Neuronal stem cell (in vitro differentiated cells): ENCODE results near the gene SETD1A.

Source experiments
- DNase-seq: peaks from one replicate; pipeline ENCODE4 v3.0.0-alpha.2; 2013; ENCODE audit warnings: low spot score
- H2AFZ ChIP-seq: one replicate; pipeline ENCODE4 v1.6.1; 2013; ENCODE audit warnings: mild to moderate bottlenecking, low read length, inconsistent platforms
- H2AK5ac ChIP-seq: 2 replicates; pipeline ENCODE4 v1.6.1; 2013; ENCODE audit warnings: low read depth, mild to moderate bottlenecking, inconsistent platforms, low read length, moderate library complexity, mixed read lengths
- H2BK120ac ChIP-seq: 2 replicates; pipeline ENCODE4 v1.6.1; 2013; ENCODE audit warnings: low read depth, mild to moderate bottlenecking, inconsistent platforms, low read length, moderate library complexity, mixed read lengths
- H2BK12ac ChIP-seq: one replicate; pipeline ENCODE4 v1.6.1; 2013; ENCODE audit warnings: low read length, inconsistent platforms
- H2BK15ac ChIP-seq: 2 replicates; pipeline ENCODE4 v1.6.1; 2013; ENCODE audit warnings: mild to moderate bottlenecking, low read length, inconsistent platforms, mixed read lengths
- H2BK5ac ChIP-seq: one replicate; pipeline ENCODE4 v1.6.1; 2013; ENCODE audit warnings: inconsistent platforms, mild to moderate bottlenecking, low read length, moderate library complexity
- H3K14ac ChIP-seq: one replicate; pipeline ENCODE4 v1.6.1; 2013; ENCODE audit warnings: low read length, inconsistent platforms
- H3K18ac ChIP-seq: 2 replicates; pipeline ENCODE4 v1.6.1; 2013; ENCODE audit warnings: low read length, inconsistent platforms
- H3K23ac ChIP-seq: 2 replicates; pipeline ENCODE4 v1.6.1; 2013; ENCODE audit warnings: low read depth, mild to moderate bottlenecking, mixed read lengths, low read length, inconsistent platforms; ENCODE audit not compliant: poor library complexity
- H3K27ac ChIP-seq: replicated peaks from 3 replicates; pipeline ENCODE4 v1.5.1; 2013; ENCODE audit warnings: low read length, inconsistent platforms
- H3K27me3 ChIP-seq, 3 experiments: 2 replicates each; pipeline ENCODE4 v1.6.1; 2013; ENCODE audit warnings: low read length in 3 of 3, mild to moderate bottlenecking in 2 of 3, inconsistent platforms in 1 of 3, low read depth in 1 of 3, mixed read lengths in 1 of 3, moderate library complexity in 1 of 3; ENCODE audit not compliant: control insufficient read depth in 3 of 3, insufficient read depth in 3 of 3
- H3K36me3 ChIP-seq, 2 donors: replicated peaks in 1 of 2; 2 replicates each; pipeline ENCODE4 v1.6.1; 2013; ENCODE audit warnings: low read length in 2 of 2; ENCODE audit not compliant: control insufficient read depth in 2 of 2, insufficient read depth in 2 of 2
- H3K4ac ChIP-seq: 2 replicates; pipeline ENCODE4 v1.6.1; 2013; ENCODE audit warnings: inconsistent platforms, mild to moderate bottlenecking, low read length, moderate library complexity
- H3K4me1 ChIP-seq, 2 donors: 1 replicate in 1 of 2; 2 replicates in 1 of 2; pipeline ENCODE4 v1.6.1; 2013; ENCODE audit warnings: low read length in 2 of 2, low read depth in 1 of 2; ENCODE audit not compliant: control insufficient read depth in 2 of 2, insufficient read depth in 1 of 2
- H3K4me2 ChIP-seq: one replicate; pipeline ENCODE4 v1.6.1; 2013; ENCODE audit warnings: mild to moderate bottlenecking, low read length, inconsistent platforms; ENCODE audit not compliant: insufficient read depth, poor library complexity, severe bottlenecking
- H3K4me3 ChIP-seq, 2 donors: 2 replicates each; pipeline ENCODE4 v1.5.1; 2013; ENCODE audit warnings: low read length in 2 of 2, mild to moderate bottlenecking in 2 of 2, inconsistent platforms in 1 of 2, moderate library complexity in 1 of 2
- H3K79me1 ChIP-seq: one replicate; pipeline ENCODE4 v1.6.1; 2013; ENCODE audit warnings: low read depth, mild to moderate bottlenecking, inconsistent platforms, low read length, moderate library complexity
- H3K9ac ChIP-seq: one replicate; pipeline ENCODE4 v1.6.1; 2013; ENCODE audit warnings: mild to moderate bottlenecking, low read depth, low read length, inconsistent platforms; ENCODE audit not compliant: poor library complexity
- H3K9me3 ChIP-seq, 2 donors: replicated peaks in 1 of 2; 2 replicates each; pipeline versions ENCODE3 to v1.6.1; 2013; ENCODE audit warnings: low read length in 2 of 2, mild to moderate bottlenecking in 2 of 2, inconsistent platforms in 1 of 2, low read depth in 1 of 2, mixed read lengths in 1 of 2, moderate library complexity in 1 of 2; ENCODE audit not compliant: control insufficient read depth in 2 of 2, insufficient read depth in 1 of 2
- H4K8ac ChIP-seq: one replicate; pipeline ENCODE4 v1.6.1; 2013; ENCODE audit warnings: low read depth, mild to moderate bottlenecking, inconsistent platforms, low read length, moderate library complexity
- H4K91ac ChIP-seq: one replicate; pipeline ENCODE4 v1.6.1; 2013; ENCODE audit warnings: low read length, low read depth, mild to moderate bottlenecking, inconsistent platforms; ENCODE audit not compliant: poor library complexity
- WGBS, 2 donors: extraction: QIAGEN DNeasy Blood & Tissue Kit; methylation state at CpG; one replicate each; pipeline ENCODE4 v1.1.7; 2013; ENCODE audit warnings: missing lambda C conversion rate in 2 of 2, mixed read lengths in 1 of 2; ENCODE audit not compliant: insufficient read length in 2 of 2, insufficient replicate concordance in 1 of 2; ENCODE audit errors: extremely low coverage in 2 of 2; 5-methylcytosine and 5-hydroxymethylcytosine counted together

SETD1A gene

DNA sequence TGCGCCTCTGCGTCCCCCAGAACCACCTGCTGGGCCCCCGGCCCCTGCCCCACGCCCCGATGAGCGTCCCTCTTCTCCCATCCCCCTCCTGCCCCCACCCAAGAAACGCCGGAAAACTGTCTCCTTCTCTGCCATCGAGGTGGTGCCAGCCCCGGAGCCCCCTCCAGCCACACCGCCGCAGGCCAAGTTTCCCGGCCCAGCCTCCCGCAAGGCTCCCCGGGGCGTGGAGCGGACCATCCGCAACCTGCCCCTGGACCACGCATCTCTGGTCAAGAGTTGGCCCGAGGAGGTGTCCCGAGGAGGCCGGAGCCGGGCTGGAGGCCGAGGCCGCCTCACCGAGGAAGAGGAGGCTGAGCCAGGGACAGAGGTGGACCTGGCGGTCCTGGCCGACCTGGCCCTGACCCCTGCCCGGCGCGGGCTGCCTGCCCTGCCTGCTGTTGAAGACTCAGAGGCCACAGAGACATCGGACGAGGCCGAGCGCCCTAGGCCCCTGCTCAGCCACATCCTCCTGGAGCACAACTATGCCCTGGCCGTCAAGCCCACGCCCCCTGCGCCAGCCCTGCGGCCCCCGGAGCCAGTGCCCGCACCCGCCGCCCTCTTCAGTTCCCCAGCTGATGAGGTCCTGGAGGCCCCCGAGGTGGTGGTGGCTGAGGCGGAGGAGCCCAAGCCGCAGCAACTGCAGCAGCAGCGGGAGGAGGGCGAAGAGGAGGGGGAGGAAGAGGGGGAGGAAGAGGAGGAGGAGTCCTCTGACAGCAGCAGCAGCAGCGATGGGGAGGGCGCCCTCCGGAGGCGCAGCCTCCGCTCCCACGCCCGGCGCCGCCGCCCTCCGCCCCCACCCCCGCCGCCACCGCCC lies 21.8 kb downstream of the SETD1A start:
- no peaks in the 10 kb centered on the region for H3K9me3 ChIP-seq
- no peak overlapping the region for H3K9ac ChIP-seq
- H3K23ac ChIP-seq = no peak overlapping the region
- WGBS, 2 donors = no CpG with 5 or more reads among the region's 62 CpGs
- H3K14ac ChIP-seq = peak overlapping the region; percentile 38
- no peak overlapping the region for H3K4me3 ChIP-seq
- no peak overlapping the region for H3K4ac ChIP-seq
- no peak overlapping the region for H4K91ac ChIP-seq
- H3K27ac ChIP-seq = no peak overlapping the region
- no peak overlapping the region for H2BK12ac ChIP-seq
- no peak overlapping the region for H3K4me2 ChIP-seq
- no peak overlapping the region for H2AFZ ChIP-seq
- peaks cover 5% of the 10 kb centered on the region for H3K79me1 ChIP-seq
- H3K27me3 ChIP-seq = no peaks in the 10 kb centered on the region
- no peaks in the 10 kb centered on the region for H3K4me1 ChIP-seq
- H4K8ac ChIP-seq = no peak overlapping the region
- H2BK120ac ChIP-seq = no peak overlapping the region
- no peak for DNase-seq
- H3K36me3 ChIP-seq = peaks cover 60 to 91% of the 10 kb centered on the region in 2 donors
- H2AK5ac ChIP-seq = no peak overlapping the region
- no peak overlapping the region for H2BK15ac ChIP-seq
- H2BK5ac ChIP-seq = no peak overlapping the region
- no peak overlapping the region for H3K18ac ChIP-seq

DNA sequence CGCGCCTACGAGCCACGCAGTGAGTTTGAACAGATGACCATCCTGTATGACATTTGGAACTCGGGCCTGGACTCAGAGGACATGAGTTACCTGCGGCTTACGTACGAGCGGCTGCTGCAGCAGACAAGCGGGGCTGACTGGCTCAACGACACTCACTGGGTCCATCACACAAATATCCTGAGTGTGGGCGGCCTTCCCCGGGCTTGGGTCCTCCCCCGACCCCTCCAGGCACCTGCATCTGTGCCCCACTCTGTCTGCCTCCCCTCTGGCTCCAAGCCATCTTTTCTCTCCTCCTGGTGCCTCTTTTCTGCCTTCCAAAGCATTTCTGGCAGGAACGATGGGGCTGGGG lies 22.4 kb downstream of the SETD1A start:
- Histone ChIP-seq H3K14ac (no peak overlapping the region), H3K4me1 (peaks cover 0 to under 1% of the 10 kb centered on the region in 2 donors), H3K36me3 (peaks cover 59 to 91% of the 10 kb centered on the region in 2 donors), H4K8ac (no peak overlapping the region), H2BK12ac (no peak overlapping the region), H3K4ac (no peak overlapping the region), H3K23ac (no peak overlapping the region), H3K79me1 (peaks cover 5% of the 10 kb centered on the region), H3K9me3 (no peaks in the 10 kb centered on the region), H2BK120ac (no peak overlapping the region), H2AFZ (no peak overlapping the region), H3K9ac (no peak overlapping the region), H2BK5ac (no peak overlapping the region), H3K4me2 (no peak overlapping the region), H4K91ac (no peak overlapping the region), H2AK5ac (no peak overlapping the region), H2BK15ac (no peak overlapping the region), H3K27me3 (no peaks in the 10 kb centered on the region), H3K4me3 (no peak overlapping the region), H3K27ac (no peak overlapping the region), H3K18ac (no peak overlapping the region)
- WGBS, 2 donors = no CpG with 5 or more reads among the region's 15 CpGs
- DNase-seq = no peak

DNA sequence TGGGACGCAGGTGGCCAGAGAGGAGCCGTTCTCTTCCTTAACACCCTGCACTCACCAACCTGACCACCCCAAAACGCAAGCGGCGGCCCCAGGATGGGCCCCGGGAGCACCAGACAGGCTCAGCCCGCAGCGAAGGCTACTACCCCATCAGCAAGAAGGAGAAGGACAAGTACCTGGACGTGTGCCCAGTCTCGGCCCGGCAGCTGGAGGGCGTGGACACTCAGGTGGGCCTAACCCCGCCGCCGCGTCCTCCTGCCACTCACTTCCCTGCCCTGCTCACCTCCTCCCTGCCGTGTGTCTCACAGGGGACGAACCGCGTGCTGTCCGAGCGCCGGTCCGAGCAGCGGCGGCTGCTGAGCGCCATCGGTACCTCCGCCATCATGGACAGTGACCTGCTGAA lies 22.9 kb downstream of the SETD1A start:
- Histone ChIP-seq H3K36me3 (peaks cover 59 to 86% of the 10 kb centered on the region in 2 donors), H2BK12ac (peak overlapping the region; percentile 10)
- no CpG with 5 or more reads among the region's 29 CpGs for WGBS, 2 donors

DNA sequence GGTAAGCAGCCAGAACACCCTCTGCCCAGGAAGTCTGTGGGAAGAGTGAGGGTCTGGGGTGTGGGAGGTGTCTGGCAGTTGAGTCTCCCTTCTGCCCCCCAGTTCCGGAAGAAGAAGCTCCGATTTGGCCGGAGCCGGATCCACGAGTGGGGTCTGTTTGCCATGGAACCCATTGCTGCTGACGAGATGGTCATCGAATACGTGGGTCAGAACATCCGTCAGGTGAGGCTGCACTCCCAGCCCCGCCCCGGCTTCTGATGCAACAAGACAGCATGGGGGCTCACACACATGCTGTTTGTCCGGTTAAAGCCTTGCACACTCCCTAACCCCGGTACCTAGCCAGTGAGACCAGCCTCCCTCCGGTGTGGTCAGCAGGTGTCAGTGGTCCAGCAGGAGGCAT lies 23.4 kb downstream of the SETD1A start:
- no peak overlapping the region for H2BK5ac ChIP-seq
- no peak for DNase-seq
- no peak overlapping the region for H3K27ac ChIP-seq
- H2BK12ac ChIP-seq = no peak overlapping the region
- H3K27me3 ChIP-seq = no peaks in the 10 kb centered on the region
- no peak overlapping the region for H3K4ac ChIP-seq
- no peak overlapping the region for H4K8ac ChIP-seq
- H2BK15ac ChIP-seq = no peak overlapping the region
- peaks cover 5% of the 10 kb centered on the region for H3K79me1 ChIP-seq
- peaks cover 4 to 5% of the 10 kb centered on the region in 2 donors for H3K4me1 ChIP-seq
- no peak overlapping the region for H3K18ac ChIP-seq
- peaks cover 56 to 81% of the 10 kb centered on the region in 2 donors for H3K36me3 ChIP-seq
- no peak overlapping the region for H3K14ac ChIP-seq
- H2AFZ ChIP-seq = no peak overlapping the region
- no peak overlapping the region for H3K9ac ChIP-seq
- no peak overlapping the region for H3K4me3 ChIP-seq
- no peak overlapping the region for H4K91ac ChIP-seq
- H3K23ac ChIP-seq = no peak overlapping the region
- H2BK120ac ChIP-seq = no peak overlapping the region
- H3K4me2 ChIP-seq = no peak overlapping the region
- WGBS, 2 donors = no CpG with 5 or more reads among the region's 14 CpGs
- no peaks in the 10 kb centered on the region for H3K9me3 ChIP-seq
- no peak overlapping the region for H2AK5ac ChIP-seq

More for the DNA sequence above, 22.9 kb downstream of the SETD1A start:
- no peak overlapping the region for H3K27ac ChIP-seq
- H2AFZ ChIP-seq = no peak overlapping the region
- no peak overlapping the region for H3K4me2 ChIP-seq
- H3K4me3 ChIP-seq = no peak overlapping the region
- no peak for DNase-seq
- H4K8ac ChIP-seq = no peak overlapping the region
- no peak overlapping the region for H2BK120ac ChIP-seq
- H2BK15ac ChIP-seq = no peak overlapping the region
- H3K79me1 ChIP-seq = peaks cover 5% of the 10 kb centered on the region
- H3K23ac ChIP-seq = no peak overlapping the region
- H3K14ac ChIP-seq = no peak overlapping the region
- no peaks in the 10 kb centered on the region for H3K27me3 ChIP-seq
- H3K4ac ChIP-seq = no peak overlapping the region
- no peak overlapping the region for H3K9ac ChIP-seq
- H3K18ac ChIP-seq = no peak overlapping the region
- no peaks in the 10 kb centered on the region for H3K9me3 ChIP-seq
- H3K4me1 ChIP-seq = peaks cover 3 to 5% of the 10 kb centered on the region in 2 donors
- H2BK5ac ChIP-seq = no peak overlapping the region
- H2AK5ac ChIP-seq = no peak overlapping the region
- no peak overlapping the region for H4K91ac ChIP-seq
